Keratinocyte (primary cell): ENCODE results near the gene IL1RL2. TPM values are rescaled to one million over a fixed set of nuclear protein-coding genes. Genes with fewer than 3 reads are reported as not detected.

ENCODE experiments used
- DNase-seq: peaks from one replicate; pipeline ENCODE4 v3.0.0-alpha.2; 2011; ENCODE audit warnings: low read depth, missing footprints, low spot score
- FAIRE-seq: peaks from 2 replicates; lab custom pipeline; 2011; peaks lifted over from hg19 to GRCh38; lab: Jason Lieb, UNC
- H2AFZ ChIP-seq: 2 replicates; pipeline ENCODE4 v1.6.0; 2012; ENCODE audit warnings: low read length, control low read depth, inconsistent platforms; ENCODE audit not compliant: control insufficient read depth
- H3K27ac ChIP-seq: 2 replicates; pipeline ENCODE4 v1.5.1; 2011; ENCODE audit warnings: low read length; ENCODE audit not compliant: control insufficient read depth, insufficient read depth
- H3K27me3 ChIP-seq: 3 replicates; pipeline ENCODE4 v1.6.0; 2011; ENCODE audit warnings: low read length; ENCODE audit not compliant: control insufficient read depth, insufficient read depth; ENCODE audit errors: extremely low read depth
- H3K36me3 ChIP-seq, 2 experiments: 2 replicates in 1 of 2; 3 replicates in 1 of 2; pipeline ENCODE4 v1.5.1; 2011; ENCODE audit warnings: low read length in 2 of 2, mild to moderate bottlenecking in 1 of 2; ENCODE audit not compliant: control insufficient read depth in 2 of 2, insufficient read depth in 2 of 2; ENCODE audit errors: extremely low read depth in 1 of 2
- H3K4me1 ChIP-seq: 3 replicates; pipeline ENCODE4 v1.5.1; 2011; ENCODE audit warnings: low read length; ENCODE audit not compliant: control insufficient read depth, insufficient read depth; ENCODE audit errors: extremely low read depth
- H3K4me2 ChIP-seq: 3 replicates; pipeline ENCODE4 v1.6.0; 2011; ENCODE audit warnings: low read depth, low read length; ENCODE audit not compliant: control insufficient read depth, insufficient read depth; ENCODE audit errors: extremely low read depth
- H3K4me3 ChIP-seq, 3 experiments: fragments of 200-600 bp in 1 of 3; sonication (generic) in 1 of 3; 2 replicates in 2 of 3; 3 replicates in 1 of 3; pipeline ENCODE4 v1.5.1; 2011 to 2016; ENCODE audit warnings: low read length in 3 of 3, mild to moderate bottlenecking in 3 of 3, control low read depth in 2 of 3, inconsistent platforms in 1 of 3, low read depth in 1 of 3, mixed read lengths in 1 of 3, mixed run types in 1 of 3, moderate library complexity in 1 of 3; ENCODE audit not compliant: control insufficient read depth in 2 of 3, insufficient read depth in 2 of 3; ENCODE audit errors: extremely low read depth in 1 of 3
- H3K79me2 ChIP-seq: 2 replicates; pipeline ENCODE4 v1.6.0; 2012; ENCODE audit warnings: low read length; ENCODE audit not compliant: control insufficient read depth, insufficient read depth
- H3K9ac ChIP-seq: 3 replicates; pipeline ENCODE4 v1.6.0; 2011; ENCODE audit warnings: low read length; ENCODE audit not compliant: control insufficient read depth, insufficient read depth; ENCODE audit errors: extremely low read depth
- H3K9me1 ChIP-seq: 3 replicates; pipeline ENCODE4 v1.6.0; 2011; ENCODE audit warnings: low read length; ENCODE audit not compliant: control insufficient read depth, insufficient read depth; ENCODE audit errors: extremely low read depth
- H3K9me3 ChIP-seq: 2 replicates; pipeline ENCODE4 v1.5.1; 2012; ENCODE audit warnings: low read depth, low read length; ENCODE audit not compliant: control insufficient read depth
- H4K20me1 ChIP-seq: 3 replicates; pipeline ENCODE4 v1.6.0; 2011; ENCODE audit warnings: low read length; ENCODE audit not compliant: control insufficient read depth, insufficient read depth; ENCODE audit errors: extremely low read depth
- CTCF ChIP-seq, 3 experiments: IDR thresholded peaks in 1 of 3; conservative IDR thresholded peaks in 1 of 3; optimal IDR thresholded peaks in 1 of 3; 2 replicates in 2 of 3; 3 replicates in 1 of 3; pipeline versions ENCODE3 to v1.5.1; 2011; ENCODE audit warnings: low read length in 3 of 3, mild to moderate bottlenecking in 3 of 3, moderate library complexity in 2 of 3, control low read depth in 1 of 3, inconsistent platforms in 1 of 3; ENCODE audit not compliant: insufficient read depth in 2 of 3; ENCODE audit errors: extremely low read depth in 1 of 3
- EZH2 ChIP-seq: IDR thresholded peaks from one replicate; pipeline ENCODE4 v1.6.1; 2012; ENCODE audit warnings: inconsistent platforms, mild to moderate bottlenecking, low read length, moderate library complexity
- dilution Hi-C: fragments of 300-500 bp; cut with MboI; formaldehyde crosslinking; loops from one replicate; pipeline ENCODE4 v1.7.0; 2020; ENCODE audit warnings: low sequenced_read_pairs; ENCODE audit not compliant: extremely low pct_ligation_motif_present
- polyA plus RNA-seq, 5 experiments: library from polyadenylated mRNA; depleted of rRNA in 3 of 5; stranded (reverse) in 3 of 5; stranded (forward) in 1 of 5; unstranded in 1 of 5; fragments of >200 nt; gene quantifications; 1 replicate in 1 of 5; 2 replicates in 3 of 5; 3 replicates in 1 of 5; pipeline versions ENCODE4 v1.2.1 to v1.2.3, GENCODE V29; 2011 to 2012; ENCODE audit warnings: missing spikeins in 2 of 5, low read depth in 1 of 5, low replicate concordance in 1 of 5

Gene IL1RL2
- polyA plus RNA-seq, 1 donor (not counting 4 experiments of a cell fraction or from before 2014, with no cell fraction given) = 1.5 TPM

- DNase-seq = no peak
- no peak for FAIRE-seq
- Histone ChIP-seq H3K4me3 (no peak overlapping the region), H3K9me1 (no peaks in the 10 kb centered on the region), H3K36me3 (no peaks in the 10 kb centered on the region), H3K27me3 (peaks cover 3% of the 10 kb centered on the region), H2AFZ (no peak overlapping the region), H3K27ac (no peak overlapping the region), H3K4me2 (no peak overlapping the region), H3K9ac (no peak overlapping the region), H4K20me1 (no peaks in the 10 kb centered on the region), H3K9me3 (no peaks in the 10 kb centered on the region), H3K79me2 (no peaks in the 10 kb centered on the region), H3K4me1 (no peaks in the 10 kb centered on the region)
- dilution Hi-C loops = no loop called here
- TF ChIP-seq CTCF (optimal IDR thresholded peaks at IDR 0.05 in 1 of 3, IDR thresholded peaks at IDR 0.05 in 1 of 3, conservative IDR thresholded peaks at IDR 0.05 in 1 of 3; ENCODE audit: extremely low read depth in 1 of 3, insufficient read depth in 2 of 3, low read length in 3 of 3) (no peak), EZH2 (no peak)
These were observed 90.4 kb downstream of the IL1RL2 start for GRCh38 chr2:102277202-102277700.

- DNase-seq (no peak), FAIRE-seq (no peak)
- Histone ChIP-seq H3K9ac (no peak overlapping the region), H3K27ac (no peak overlapping the region), H3K4me1 (no peaks in the 10 kb centered on the region), H2AFZ (no peak overlapping the region), H3K79me2 (no peaks in the 10 kb centered on the region), H3K9me3 (no peaks in the 10 kb centered on the region), H4K20me1 (no peaks in the 10 kb centered on the region), H3K9me1 (no peaks in the 10 kb centered on the region), H3K4me3 (no peak overlapping the region), H3K36me3 (no peaks in the 10 kb centered on the region), H3K27me3 (peaks cover 3% of the 10 kb centered on the region), H3K4me2 (no peak overlapping the region)
- dilution Hi-C loops = no loop called here
- TF ChIP-seq CTCF (optimal IDR thresholded peaks at IDR 0.05 in 1 of 3, IDR thresholded peaks at IDR 0.05 in 1 of 3, conservative IDR thresholded peaks at IDR 0.05 in 1 of 3; ENCODE audit: extremely low read depth in 1 of 3, insufficient read depth in 2 of 3, low read length in 3 of 3) (no peak), EZH2 (no peak)
These were observed 92.0 kb downstream of the IL1RL2 start for GRCh38 chr2:102278720-102279390.
